K562 (cell line): Measurements from ENCODE around the gene ASPHD1. TPM values are rescaled to one million over a fixed set of nuclear protein-coding genes. Genes with fewer than 3 reads are reported as not detected.
A peak's percentile ranks its signal among the peaks of the same experiment; 100 is the strongest.

Source experiments
- ATAC-seq: fragments of 200-7000 bp; cut with Tn5 transposase; 3 replicates; pipeline ENCODE4 v1.9.1; 2020; ENCODE audit warnings: moderate library complexity
- BruUV-seq: library from RNA; stranded (reverse); fragments of 400-500 nt; replicated peaks from 2 replicates; lab custom pipeline; 2021; lab: Mats Ljungman, UMichigan
- CTCF ChIA-PET: fragments of 300-600 bp; formaldehyde crosslinking; extraction: SDS; loops from one replicate; lab custom pipeline; 2021; ENCODE audit warnings: low intra/inter-chr PET ratio; lab: Yijun Ruan, JAX
- POLR2A ChIA-PET: fragments of 300-600, 350-650 bp; sonication (Branson Sonifier 250); formaldehyde crosslinking; extraction: SDS; loops from one replicate; lab custom pipeline; 2021; ENCODE audit warnings: antibody characterized with exemption, inconsistent platforms; lab: Yijun Ruan, JAX
- DNase-seq, 4 experiments: peaks; one replicate each; pipeline versions ENCODE4 v3.0.0 to v3.0.0-alpha.2; 2011 to 2018; ENCODE audit warnings: low spot score in 3 of 4, mixed read lengths in 3 of 4; ENCODE audit errors: extremely low read depth in 1 of 4
- FAIRE-seq: peaks from 2 replicates; lab custom pipeline; 2011; peaks lifted over from hg19 to GRCh38; lab: Jason Lieb, UNC
- H2AFZ ChIP-seq: 2 replicates; pipeline ENCODE4 v1.6.0; 2011; ENCODE audit warnings: low read depth, low read length, control low read depth, inconsistent platforms
- H3K27ac ChIP-seq: fragments of 200-600 bp; 3 replicates; pipeline ENCODE4 v1.8.0; 2011; ENCODE audit warnings: low read depth, mild to moderate bottlenecking, control low read depth, inconsistent platforms, low read length, moderate library complexity, mixed read lengths; ENCODE audit errors: extremely low read depth
- H3K27me3 ChIP-seq, 2 experiments: fragments of 300-600 bp in 1 of 2; 2 replicates in 1 of 2; 3 replicates in 1 of 2; pipeline versions ENCODE4 v1.6.0 to v1.8.0; 2011; ENCODE audit warnings: inconsistent platforms in 2 of 2, low read length in 2 of 2, mild to moderate bottlenecking in 1 of 2, mixed read lengths in 1 of 2, moderate library complexity in 1 of 2; ENCODE audit not compliant: control insufficient read depth in 2 of 2, insufficient read depth in 2 of 2
- H3K36me3 ChIP-seq: fragments of 300-600 bp; 3 replicates; pipeline ENCODE4 v1.8.0; 2011; ENCODE audit warnings: mild to moderate bottlenecking, low read length, inconsistent platforms; ENCODE audit not compliant: control insufficient read depth, insufficient read depth
- H3K4me1 ChIP-seq, 2 experiments: fragments of 200-600 bp in 1 of 2; replicated peaks in 1 of 2; 2 replicates in 1 of 2; 3 replicates in 1 of 2; pipeline versions ENCODE4 v1.5.1 to v1.8.0; 2011; ENCODE audit warnings: inconsistent platforms in 2 of 2, low read length in 2 of 2, mild to moderate bottlenecking in 1 of 2, mixed read lengths in 1 of 2, moderate library complexity in 1 of 2; ENCODE audit not compliant: control insufficient read depth in 2 of 2, insufficient read depth in 2 of 2
- H3K4me2 ChIP-seq: 2 replicates; pipeline ENCODE4 v1.6.1; 2011; ENCODE audit warnings: low read length, control low read depth, inconsistent platforms, mixed read lengths; ENCODE audit not compliant: insufficient read depth
- H3K4me3 ChIP-seq: fragments of 200-600 bp; sonication (generic), shearing (Covaris generic); 2 replicates; pipeline ENCODE4 v1.5.1; 2016; ENCODE audit warnings: control low read depth, inconsistent platforms
- H3K79me2 ChIP-seq: fragments of 200-600 bp; 3 replicates; pipeline ENCODE4 v1.8.0; 2011; ENCODE audit warnings: low read length, inconsistent platforms; ENCODE audit not compliant: control insufficient read depth, insufficient read depth
- H3K9ac ChIP-seq, 2 experiments: 2 replicates each; pipeline versions ENCODE4 v1.6.0 to v1.6.1; 2011; ENCODE audit warnings: low read depth in 2 of 2, low read length in 2 of 2, control low read depth in 1 of 2, inconsistent platforms in 1 of 2, mild to moderate bottlenecking in 1 of 2, mixed read lengths in 1 of 2; ENCODE audit not compliant: insufficient read depth in 1 of 2
- H3K9me1 ChIP-seq: one replicate; pipeline ENCODE4 v1.6.0; 2011; ENCODE audit warnings: inconsistent platforms, mild to moderate bottlenecking, low read length, moderate library complexity; ENCODE audit not compliant: control insufficient read depth, insufficient read depth
- H3K9me3 ChIP-seq: replicated peaks from 2 replicates; pipeline ENCODE4 v1.5.1; 2011; ENCODE audit warnings: low read depth, low read length, inconsistent platforms; ENCODE audit not compliant: control insufficient read depth, insufficient read depth
- H4K20me1 ChIP-seq: replicated peaks from 2 replicates; pipeline ENCODE4 v1.6.1; 2011; ENCODE audit warnings: low read length, inconsistent platforms, mixed read lengths; ENCODE audit not compliant: control insufficient read depth, insufficient read depth
- ARID1B ChIP-seq: fragments of 450-650 bp; IDR thresholded peaks from 2 replicates; pipeline ENCODE4 v1.6.1; 2016; ENCODE audit warnings: antibody characterized with exemption, mild to moderate bottlenecking, inconsistent platforms
- POLR2AphosphoS2 ChIP-seq: IDR thresholded peaks from 2 replicates; pipeline ENCODE4 v1.6.1; 2012; ENCODE audit warnings: low read length, improper control_type of control experiment
- WGBS: fragments of 100-300 bp; shearing (Covaris generic); methylation state at CpG from one replicate; pipeline ENCODE4 v1.1.6; 2016; ENCODE audit warnings: low coverage, mixed read lengths; ENCODE audit not compliant: insufficient coverage; ENCODE audit errors: missing lambda C conversion rate; 5-methylcytosine and 5-hydroxymethylcytosine counted together
- in situ Hi-C: fragments of 300-500 bp; cut with MboI; formaldehyde crosslinking; loops from 4 replicates; pipeline ENCODE4 v1.15.0; 2018; ENCODE audit warnings: inconsistent platforms, mixed read lengths
- intact Hi-C: fragments of 100-400 bp; cut with micrococcal nuclease; formaldehyde crosslinking; loops from 2 replicates; pipeline ENCODE4 v1.14.2; 2022
- polyA plus RNA-seq, 8 experiments: library from polyadenylated mRNA; depleted of rRNA in 4 of 8; stranded (reverse) in 5 of 8; unstranded in 3 of 8; fragments of >200 nt; fragmentation: Nextera tagmentation in 2 of 8; fragmentation: Illumina TruSeq in 1 of 8; extraction: Ambion mirVana in 2 of 8; extraction: Trizol in 1 of 8; gene quantifications; 2 replicates each; pipeline versions ENCODE4 v1.2.1 to v1.2.3, GENCODE V29; 2011 to 2014; ENCODE audit warnings: inconsistent platforms in 1 of 8, missing spikeins in 1 of 8
- total RNA-seq, 7 experiments: library from RNA; depleted of rRNA in 6 of 7; stranded (reverse); fragments of >200 nt in 6 of 7; fragmentation: Illumina TruSeq in 2 of 7; extraction: Trizol in 2 of 7; gene quantifications; 2 replicates each; pipeline versions ENCODE4 v1.2.1 to v1.2.3, GENCODE V29; 2011 to 2021; ENCODE audit warnings: low replicate concordance in 1 of 7
- TF ChIP-seq, protein P1 (sequence below), 3 experiments: IDR thresholded peaks in 2 of 3; conservative IDR thresholded peaks in 1 of 3; 2 replicates each; pipeline ENCODE4 v1.5.1; 2011 to 2012; ENCODE audit warnings: low read length in 3 of 3, mild to moderate bottlenecking in 3 of 3, control low read depth in 2 of 3, improper control_type of control experiment in 1 of 3, inconsistent platforms in 1 of 3, low read depth in 1 of 3, mixed read lengths in 1 of 3, moderate library complexity in 1 of 3; ENCODE audit not compliant: insufficient read depth in 2 of 3

ASPHD1 gene
- total and polyA plus RNA-seq, 9 of the 15 experiments (the other 6 are each of a cell fraction or from before 2014, with no cell fraction given), result 0.03 to 0.70 (median 0.24) TPM; not detected in 5

GRCh38 chr16:29916979-29917378, 16.7 kb downstream of the ASPHD1 start:
- H3K4me1 ChIP-seq, result peaks cover 0 to 3% of the 10 kb centered on the region in 2 experiments; a peak in 2 of 5 replicates
- H3K27ac ChIP-seq, result no peak overlapping the region
- no peaks in the 10 kb centered on the region for H3K9me1 ChIP-seq
- no peaks in the 10 kb centered on the region for H3K27me3 ChIP-seq
- H3K9ac ChIP-seq, result no peak overlapping the region; a peak in 1 of 4 replicates
- intact Hi-C loops, result no loop called here
- POLR2A ChIA-PET, result interaction anchor here (0.6 to 1.5 kb wide), 5 partner anchors 9 to 40 kb away, joined by 3 to 11 read pairs (median 3); partner anchors contain the start of gene KCTD13
- H3K9me3 ChIP-seq, result no peaks in the 10 kb centered on the region
- FAIRE-seq (no peak), DNase-seq (no peak), ATAC-seq (peak; percentile 70)
- H3K4me3 ChIP-seq, result no peak overlapping the region
- no TSS peak for BruUV-seq
- no peaks in the 10 kb centered on the region for H3K79me2 ChIP-seq
- peaks cover 50% of the 10 kb centered on the region for H3K36me3 ChIP-seq
- CTCF ChIA-PET, result no interaction called here
- WGBS, result 92% methylated on average over 1 of the region's 1 CpG
- in situ Hi-C loops, result no loop called here
- TF ChIP-seq POLR2AphosphoS2 (no peak), ARID1B (no peak)
- TF ChIP-seq, protein P1, sequence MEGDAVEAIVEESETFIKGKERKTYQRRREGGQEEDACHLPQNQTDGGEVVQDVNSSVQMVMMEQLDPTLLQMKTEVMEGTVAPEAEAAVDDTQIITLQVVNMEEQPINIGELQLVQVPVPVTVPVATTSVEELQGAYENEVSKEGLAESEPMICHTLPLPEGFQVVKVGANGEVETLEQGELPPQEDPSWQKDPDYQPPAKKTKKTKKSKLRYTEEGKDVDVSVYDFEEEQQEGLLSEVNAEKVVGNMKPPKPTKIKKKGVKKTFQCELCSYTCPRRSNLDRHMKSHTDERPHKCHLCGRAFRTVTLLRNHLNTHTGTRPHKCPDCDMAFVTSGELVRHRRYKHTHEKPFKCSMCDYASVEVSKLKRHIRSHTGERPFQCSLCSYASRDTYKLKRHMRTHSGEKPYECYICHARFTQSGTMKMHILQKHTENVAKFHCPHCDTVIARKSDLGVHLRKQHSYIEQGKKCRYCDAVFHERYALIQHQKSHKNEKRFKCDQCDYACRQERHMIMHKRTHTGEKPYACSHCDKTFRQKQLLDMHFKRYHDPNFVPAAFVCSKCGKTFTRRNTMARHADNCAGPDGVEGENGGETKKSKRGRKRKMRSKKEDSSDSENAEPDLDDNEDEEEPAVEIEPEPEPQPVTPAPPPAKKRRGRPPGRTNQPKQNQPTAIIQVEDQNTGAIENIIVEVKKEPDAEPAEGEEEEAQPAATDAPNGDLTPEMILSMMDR (IDR thresholded peaks at IDR 0.05 in 2 of 3, conservative IDR thresholded peaks at IDR 0.05 in 1 of 3; ENCODE audit: insufficient read depth in 2 of 3, low read depth in 1 of 3, low read length in 3 of 3), result 0 out of 6 replicates have a peak, but pooled peaks of 1 of the 3 experiments have one; percentile 13
- no peak overlapping the region for H2AFZ ChIP-seq
- H3K4me2 ChIP-seq, result no peak overlapping the region
- no peaks in the 10 kb centered on the region for H4K20me1 ChIP-seq
